HepG2 (cell line): ENCODE data around the gene PYGO2. TPM values are rescaled to one million over a fixed set of nuclear protein-coding genes. Genes with fewer than 3 reads are reported as not detected.
A peak's percentile ranks its signal among the peaks of the same experiment; 100 is the strongest.

ENCODE experiments used
- CHD4 ChIP-seq: fragments of 200-600 bp; sonication (generic); IDR thresholded peaks from 2 replicates; pipeline ENCODE4 v1.7.0; 2017; ENCODE audit warnings: mild to moderate bottlenecking, low read length, borderline replicate concordance
- DNMT1 ChIP-seq: sonication (generic); formaldehyde crosslinking; IDR thresholded peaks from 2 replicates; pipeline ENCODE4 v1.5.1; 2020; ENCODE audit warnings: mild to moderate bottlenecking, missing genetic modification reagents
- GLI4 ChIP-seq: sonication (generic); formaldehyde crosslinking; IDR thresholded peaks from 2 replicates; pipeline ENCODE4 v1.5.1; 2020; ENCODE audit warnings: missing genetic modification reagents, mild to moderate bottlenecking, moderate library complexity, borderline replicate concordance
- KMT2B ChIP-seq: IDR thresholded peaks from 2 replicates; pipeline ENCODE4 v1.6.1; 2016; ENCODE audit warnings: missing genetic modification reagents, missing compliant biosample characterization
- POGZ ChIP-seq: sonication (generic); formaldehyde crosslinking; IDR thresholded peaks from 2 replicates; pipeline ENCODE4 v1.4.0; 2020; ENCODE audit warnings: mild to moderate bottlenecking, missing genetic modification reagents
- POLR2G ChIP-seq: fragments of 200-400 bp; formaldehyde crosslinking; IDR thresholded peaks from 2 replicates; pipeline ENCODE4 v1.6.1; 2018; ENCODE audit warnings: mild to moderate bottlenecking, low read depth, low read length, moderate library complexity
- RARG ChIP-seq: sonication (generic); formaldehyde crosslinking; IDR thresholded peaks from 2 replicates; pipeline ENCODE4 v1.4.0; 2020; ENCODE audit warnings: low read depth, mild to moderate bottlenecking, missing genetic modification reagents
- SOX5 ChIP-seq: IDR thresholded peaks from 2 replicates; pipeline ENCODE4 v1.6.1; 2016; ENCODE audit warnings: borderline replicate concordance
- ZBTB20 ChIP-seq: sonication (generic); formaldehyde crosslinking; IDR thresholded peaks from 2 replicates; pipeline ENCODE4 v1.8.1; 2023; ENCODE audit warnings: missing genetic modification reagents, low read depth, mild to moderate bottlenecking, borderline replicate concordance
- ZBTB8A ChIP-seq: sonication (generic); formaldehyde crosslinking; IDR thresholded peaks from 2 replicates; pipeline ENCODE4 v1.4.0; 2020; ENCODE audit warnings: mild to moderate bottlenecking, low read depth, missing genetic modification reagents, borderline replicate concordance
- ZEB1 ChIP-seq: IDR thresholded peaks from 2 replicates; pipeline ENCODE4 v1.6.1; 2012; ENCODE audit warnings: mild to moderate bottlenecking, low read depth, inconsistent platforms; ENCODE audit not compliant: insufficient replicate concordance
- ZFAT ChIP-seq: sonication (generic); formaldehyde crosslinking; conservative IDR thresholded peaks from 2 replicates; pipeline ENCODE4 v1.8.1; 2023; ENCODE audit warnings: missing genetic modification reagents, inconsistent platforms
- ZIK1 ChIP-seq: sonication (generic); formaldehyde crosslinking; IDR thresholded peaks from 2 replicates; pipeline ENCODE4 v1.5.0; 2020; ENCODE audit warnings: mild to moderate bottlenecking, low read depth, missing genetic modification reagents, borderline replicate concordance
- ZMYM3 ChIP-seq: sonication (generic); formaldehyde crosslinking; IDR thresholded peaks from 2 replicates; pipeline ENCODE4 v1.5.1; 2020; ENCODE audit warnings: mild to moderate bottlenecking, missing genetic modification reagents
- ZNF224 ChIP-seq: sonication (generic); formaldehyde crosslinking; IDR thresholded peaks from 2 replicates; pipeline ENCODE4 v1.5.0; 2020; ENCODE audit warnings: mild to moderate bottlenecking, missing genetic modification reagents
- ZNF430 ChIP-seq: sonication (generic); formaldehyde crosslinking; IDR thresholded peaks from 2 replicates; pipeline ENCODE4 v1.9.0; 2021; ENCODE audit warnings: mild to moderate bottlenecking, missing genetic modification reagents
- ZNF768 ChIP-seq: sonication (generic); formaldehyde crosslinking; IDR thresholded peaks from 2 replicates; pipeline ENCODE4 v1.4.0; 2020; ENCODE audit warnings: missing genetic modification reagents
- polyA plus RNA-seq, 8 experiments: library from polyadenylated mRNA; depleted of rRNA in 3 of 8; stranded (reverse) in 7 of 8; unstranded in 1 of 8; fragments of >200 nt; fragmentation: Illumina TruSeq in 4 of 8; extraction: Trizol in 4 of 8; gene quantifications; 2 replicates each; pipeline versions ENCODE4 v1.2.1 to v1.2.3, GENCODE V29; 2011 to 2016; ENCODE audit warnings: low read depth in 4 of 8, missing spikeins in 1 of 8, mixed read lengths in 1 of 8; ENCODE audit not compliant: insufficient read depth in 1 of 8
- total RNA-seq, 5 experiments: library from RNA; depleted of rRNA; stranded (reverse); fragments of >200 nt; fragmentation: Illumina TruSeq; extraction: Trizol; gene quantifications; 2 replicates each; pipeline ENCODE4 v1.2.3, GENCODE V29; 2016; ENCODE audit warnings: low read depth in 1 of 5
- TF ChIP-seq, protein P1 (sequence below): sonication (generic); formaldehyde crosslinking; conservative IDR thresholded peaks from 2 replicates; pipeline ENCODE4 v1.4.0; 2020; ENCODE audit warnings: missing genetic modification reagents
- TF ChIP-seq, protein P2 (sequence below): IDR thresholded peaks from 2 replicates; pipeline ENCODE4 v1.6.1; 2016; ENCODE audit warnings: missing biosample characterization, missing genetic modification reagents, low read depth
- TF ChIP-seq, protein P3 (sequence below): sonication (generic); formaldehyde crosslinking; conservative IDR thresholded peaks from 2 replicates; pipeline ENCODE4 v1.4.0; 2020; ENCODE audit warnings: missing genetic modification reagents
- TF ChIP-seq, protein P4 (sequence below): sonication (generic); formaldehyde crosslinking; IDR thresholded peaks from 2 replicates; pipeline ENCODE4 v1.4.0; 2020; ENCODE audit warnings: missing genetic modification reagents, mild to moderate bottlenecking, borderline replicate concordance
- TF ChIP-seq, protein P5 (sequence below): sonication (generic); formaldehyde crosslinking; IDR thresholded peaks from 2 replicates; pipeline ENCODE4 v1.4.0; 2020; ENCODE audit warnings: mild to moderate bottlenecking, missing genetic modification reagents

Gene PYGO2
- total and polyA plus RNA-seq, 2 of the 13 experiments (the other 11 are each of a cell fraction or from before 2014, with no cell fraction given), result 20.3 to 21.8 TPM

DNA sequence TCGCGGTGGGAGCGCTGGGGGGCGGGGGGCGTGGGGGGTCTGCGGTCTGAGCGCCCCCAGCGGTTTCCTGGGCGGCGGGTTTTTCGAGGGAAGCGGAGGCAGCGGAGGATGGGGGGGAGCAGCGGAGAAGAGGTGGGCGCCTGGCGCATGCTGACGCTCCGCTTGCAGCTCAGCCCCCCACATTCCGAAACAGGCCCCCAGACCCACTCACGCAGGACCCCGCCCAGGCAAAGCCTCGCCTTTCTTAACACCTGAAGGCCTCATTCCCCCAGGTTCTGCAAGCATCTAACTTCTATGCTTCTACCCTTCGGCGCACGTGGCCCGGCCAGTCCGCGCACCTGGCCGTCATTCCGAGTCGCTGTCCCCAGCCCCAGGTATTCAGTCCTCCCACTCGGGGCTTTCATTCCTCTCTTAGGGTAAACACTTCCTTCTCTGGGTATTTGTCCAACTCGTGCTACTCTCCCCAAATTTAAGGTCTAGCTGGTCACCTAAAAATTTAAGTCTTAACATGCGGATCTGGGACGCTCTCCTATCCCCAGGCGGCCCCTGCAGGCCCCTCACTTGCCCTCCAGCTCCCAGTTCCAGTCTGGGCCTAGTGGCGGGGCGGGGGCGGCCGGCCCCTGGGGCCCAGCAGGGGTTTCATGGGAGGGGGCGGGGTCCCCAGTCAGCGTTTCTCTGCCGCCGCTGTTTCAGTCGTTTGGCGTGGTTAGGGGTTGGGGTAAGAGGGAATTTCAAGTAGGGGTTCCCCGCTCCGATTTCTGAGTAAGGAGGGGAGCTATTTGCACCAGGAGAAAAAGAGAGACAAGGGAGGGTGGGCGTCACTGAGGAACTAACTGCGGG lies 38.2 kb upstream of the PYGO2 start (continued):
- TF ChIP-seq, protein P1, sequence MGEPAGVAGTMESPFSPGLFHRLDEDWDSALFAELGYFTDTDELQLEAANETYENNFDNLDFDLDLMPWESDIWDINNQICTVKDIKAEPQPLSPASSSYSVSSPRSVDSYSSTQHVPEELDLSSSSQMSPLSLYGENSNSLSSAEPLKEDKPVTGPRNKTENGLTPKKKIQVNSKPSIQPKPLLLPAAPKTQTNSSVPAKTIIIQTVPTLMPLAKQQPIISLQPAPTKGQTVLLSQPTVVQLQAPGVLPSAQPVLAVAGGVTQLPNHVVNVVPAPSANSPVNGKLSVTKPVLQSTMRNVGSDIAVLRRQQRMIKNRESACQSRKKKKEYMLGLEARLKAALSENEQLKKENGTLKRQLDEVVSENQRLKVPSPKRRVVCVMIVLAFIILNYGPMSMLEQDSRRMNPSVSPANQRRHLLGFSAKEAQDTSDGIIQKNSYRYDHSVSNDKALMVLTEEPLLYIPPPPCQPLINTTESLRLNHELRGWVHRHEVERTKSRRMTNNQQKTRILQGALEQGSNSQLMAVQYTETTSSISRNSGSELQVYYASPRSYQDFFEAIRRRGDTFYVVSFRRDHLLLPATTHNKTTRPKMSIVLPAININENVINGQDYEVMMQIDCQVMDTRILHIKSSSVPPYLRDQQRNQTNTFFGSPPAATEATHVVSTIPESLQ (CRISPR knock-in tag), result no peak
- peak; percentile 43; the same call in 1 of the 2 replicates for TF ChIP-seq SOX5 (CRISPR knock-in tag)
- TF ChIP-seq ZEB1, result no peak
- TF ChIP-seq ZNF224 (CRISPR knock-in tag), result no peak
- TF ChIP-seq CHD4, result no peak
- TF ChIP-seq, protein P2, sequence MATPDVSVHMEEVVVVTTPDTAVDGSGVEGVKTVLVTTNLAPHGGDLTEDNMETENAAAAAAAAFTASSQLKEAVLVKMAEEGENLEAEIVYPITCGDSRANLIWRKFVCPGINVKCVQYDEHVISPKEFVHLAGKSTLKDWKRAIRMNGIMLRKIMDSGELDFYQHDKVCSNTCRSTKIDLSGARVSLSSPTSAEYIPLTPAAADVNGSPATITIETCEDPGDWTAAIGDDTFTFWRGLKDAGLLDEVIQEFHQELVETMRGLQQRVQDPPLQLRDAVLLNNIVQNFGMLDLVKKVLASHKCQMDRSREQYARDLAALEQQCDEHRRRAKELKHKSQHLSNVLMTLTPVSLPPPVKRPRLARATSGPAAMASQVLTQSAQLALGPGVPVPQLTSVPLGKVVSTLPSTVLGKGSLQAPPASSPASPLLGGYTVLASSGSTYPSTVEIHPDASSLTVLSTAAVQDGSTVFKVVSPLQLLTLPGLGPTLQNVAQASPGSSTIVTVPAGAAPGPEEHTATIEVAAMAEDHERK (CRISPR knock-in tag), result no peak
- TF ChIP-seq, protein P3, sequence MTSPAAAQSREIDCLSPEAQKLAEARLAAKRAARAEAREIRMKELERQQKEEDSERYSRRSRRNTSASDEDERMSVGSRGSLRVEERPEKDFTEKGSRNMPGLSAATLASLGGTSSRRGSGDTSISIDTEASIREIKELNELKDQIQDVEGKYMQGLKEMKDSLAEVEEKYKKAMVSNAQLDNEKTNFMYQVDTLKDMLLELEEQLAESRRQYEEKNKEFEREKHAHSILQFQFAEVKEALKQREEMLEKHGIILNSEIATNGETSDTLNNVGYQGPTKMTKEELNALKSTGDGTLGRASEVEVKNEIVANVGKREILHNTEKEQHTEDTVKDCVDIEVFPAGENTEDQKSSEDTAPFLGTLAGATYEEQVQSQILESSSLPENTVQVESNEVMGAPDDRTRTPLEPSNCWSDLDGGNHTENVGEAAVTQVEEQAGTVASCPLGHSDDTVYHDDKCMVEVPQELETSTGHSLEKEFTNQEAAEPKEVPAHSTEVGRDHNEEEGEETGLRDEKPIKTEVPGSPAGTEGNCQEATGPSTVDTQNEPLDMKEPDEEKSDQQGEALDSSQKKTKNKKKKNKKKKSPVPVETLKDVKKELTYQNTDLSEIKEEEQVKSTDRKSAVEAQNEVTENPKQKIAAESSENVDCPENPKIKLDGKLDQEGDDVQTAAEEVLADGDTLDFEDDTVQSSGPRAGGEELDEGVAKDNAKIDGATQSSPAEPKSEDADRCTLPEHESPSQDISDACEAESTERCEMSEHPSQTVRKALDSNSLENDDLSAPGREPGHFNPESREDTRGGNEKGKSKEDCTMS (CRISPR knock-in tag), result no peak
- TF ChIP-seq ZBTB20 (CRISPR knock-in tag), result no peak
- TF ChIP-seq DNMT1, result no peak
- TF ChIP-seq ZNF768, result no peak
- no peak for TF ChIP-seq ZFAT (CRISPR knock-in tag)
- TF ChIP-seq GLI4 (CRISPR knock-in tag), result peak; percentile 78; the same call in 1 of the 2 replicates
- TF ChIP-seq, protein P4, sequence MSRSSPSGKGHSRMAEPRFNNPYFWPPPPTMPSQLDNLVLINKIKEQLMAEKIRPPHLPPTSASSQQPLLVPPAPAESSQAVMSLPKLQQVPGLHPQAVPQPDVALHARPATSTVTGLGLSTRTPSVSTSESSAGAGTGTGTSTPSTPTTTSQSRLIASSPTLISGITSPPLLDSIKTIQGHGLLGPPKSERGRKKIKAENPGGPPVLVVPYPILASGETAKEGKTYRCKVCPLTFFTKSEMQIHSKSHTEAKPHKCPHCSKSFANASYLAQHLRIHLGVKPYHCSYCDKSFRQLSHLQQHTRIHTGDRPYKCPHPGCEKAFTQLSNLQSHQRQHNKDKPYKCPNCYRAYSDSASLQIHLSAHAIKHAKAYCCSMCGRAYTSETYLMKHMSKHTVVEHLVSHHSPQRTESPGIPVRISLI (CRISPR knock-in tag), result no peak
- TF ChIP-seq ZBTB8A (CRISPR knock-in tag), result no peak
- TF ChIP-seq KMT2B, result no peak
- TF ChIP-seq RARG (CRISPR knock-in tag), result no peak
- no peak for TF ChIP-seq ZIK1 (CRISPR knock-in tag)
- peak; percentile 54; the same call in 1 of the 2 replicates for TF ChIP-seq POLR2G
- no peak for TF ChIP-seq POGZ (CRISPR knock-in tag)
- no peak for TF ChIP-seq ZMYM3 (CRISPR knock-in tag)
- TF ChIP-seq ZNF430 (CRISPR knock-in tag), result no peak
- TF ChIP-seq, protein P5, sequence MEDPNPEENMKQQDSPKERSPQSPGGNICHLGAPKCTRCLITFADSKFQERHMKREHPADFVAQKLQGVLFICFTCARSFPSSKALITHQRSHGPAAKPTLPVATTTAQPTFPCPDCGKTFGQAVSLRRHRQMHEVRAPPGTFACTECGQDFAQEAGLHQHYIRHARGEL (CRISPR knock-in tag), result no peak
